Neural cell (in vitro differentiated cells): ENCODE results near the gene HVCN1. TPM values are rescaled to one million over a fixed set of nuclear protein-coding genes. Genes with fewer than 3 reads are reported as not detected.

Source experiments
- H2AFZ ChIP-seq: fragments of 200-600, 300-800 bp; sonication (generic), shearing (Covaris generic); 2 replicates; pipeline ENCODE4 v1.6.0; 2014; ENCODE audit warnings: low read depth, mild to moderate bottlenecking, antibody characterized with exemption, low read length, moderate library complexity
- H3F3A ChIP-seq: fragments of 200-600 bp; shearing (Covaris generic); 2 replicates; pipeline ENCODE4 v1.6.1; 2016; ENCODE audit warnings: mild to moderate bottlenecking, moderate library complexity, mixed read lengths, antibody characterized with exemption, low read length; ENCODE audit not compliant: insufficient read depth, poor library complexity, severe bottlenecking
- H3K27ac ChIP-seq: fragments of 200-600, 300-800 bp; sonication (generic), shearing (Covaris generic); 2 replicates; pipeline ENCODE4 v1.5.1; 2014; ENCODE audit warnings: mild to moderate bottlenecking, low read length, moderate library complexity
- H3K27me3 ChIP-seq: fragments of 300-800, 200-600 bp; sonication (generic), shearing (Covaris generic); 2 replicates; pipeline ENCODE4 v1.6.0; 2014; ENCODE audit warnings: mild to moderate bottlenecking, low read depth, low read length, moderate library complexity; ENCODE audit not compliant: insufficient read depth
- H3K36me3 ChIP-seq: fragments of 300-800, 200-600 bp; sonication (generic), shearing (Covaris generic); 2 replicates; pipeline ENCODE4 v1.5.1; 2014; ENCODE audit warnings: mild to moderate bottlenecking, antibody characterized with exemption, low read length, moderate library complexity; ENCODE audit not compliant: insufficient read depth
- H3K4me2 ChIP-seq: fragments of 300-800, 200-600 bp; sonication (generic), shearing (Covaris generic); 2 replicates; pipeline ENCODE4 v1.6.0; 2014; ENCODE audit warnings: mild to moderate bottlenecking, low read length
- H3K4me3 ChIP-seq: fragments of 300-800, 200-600 bp; sonication (generic), shearing (Covaris generic); 2 replicates; pipeline ENCODE4 v1.5.1; 2014; ENCODE audit warnings: mild to moderate bottlenecking, low read length, moderate library complexity
- H3K79me2 ChIP-seq: fragments of 200-600 bp; shearing (Covaris generic); replicated peaks from 2 replicates; pipeline ENCODE4 v1.6.0; 2014; ENCODE audit warnings: mild to moderate bottlenecking, low read length, moderate library complexity; ENCODE audit not compliant: insufficient read depth
- H3K9ac ChIP-seq: fragments of 300-800, 200-600 bp; sonication (generic), shearing (Covaris generic); 2 replicates; pipeline ENCODE4 v1.6.1; 2016; ENCODE audit warnings: mild to moderate bottlenecking, low read length, mixed read lengths
- H3K9me2 ChIP-seq: fragments of 200-600 bp; shearing (Covaris generic); 2 replicates; pipeline ENCODE4 v1.6.1; 2016; ENCODE audit warnings: mild to moderate bottlenecking, low read length, mixed read lengths; ENCODE audit not compliant: insufficient read depth
- H3K9me3 ChIP-seq: fragments of 200-600, 300-800 bp; sonication (generic), shearing (Covaris generic); 2 replicates; pipeline ENCODE4 v1.6.1; 2016; ENCODE audit warnings: mild to moderate bottlenecking, mixed run types, low read length, moderate library complexity, mixed read lengths
- H4K20me1 ChIP-seq: fragments of 200-600 bp; shearing (Covaris generic); 2 replicates; pipeline ENCODE4 v1.6.1; 2016; ENCODE audit warnings: mild to moderate bottlenecking, mixed run types; ENCODE audit not compliant: insufficient read depth
- CTCF ChIP-seq: fragments of 450-650 bp; IDR thresholded peaks from 2 replicates; pipeline ENCODE4 v1.5.1; 2014; ENCODE audit warnings: antibody characterized with exemption, mild to moderate bottlenecking, moderate library complexity; ENCODE audit not compliant: poor library complexity, severe bottlenecking
- EP300 ChIP-seq: fragments of 450-650 bp; conservative IDR thresholded peaks from 2 replicates; pipeline ENCODE4 v1.6.1; 2014; ENCODE audit warnings: antibody characterized with exemption, mild to moderate bottlenecking, moderate library complexity; ENCODE audit not compliant: poor library complexity, severe bottlenecking
- EZH2 ChIP-seq: fragments of 200-600, 300-800 bp; shearing (Covaris generic), sonication (generic); IDR thresholded peaks from 2 replicates; pipeline ENCODE4 v1.6.1; 2014; ENCODE audit warnings: antibody characterized with exemption, low read length, borderline replicate concordance, mild to moderate bottlenecking; ENCODE audit not compliant: insufficient read depth, poor library complexity, severe bottlenecking
- MXI1 ChIP-seq: fragments of 450-650 bp; conservative IDR thresholded peaks from 2 replicates; pipeline ENCODE4 v1.6.1; 2014; ENCODE audit warnings: antibody characterized with exemption, mild to moderate bottlenecking; ENCODE audit not compliant: poor library complexity, severe bottlenecking
- POLR2AphosphoS5 ChIP-seq: IDR thresholded peaks from 2 replicates; pipeline ENCODE4 v1.6.1; 2012
- RAD21 ChIP-seq: fragments of 450-650 bp; conservative IDR thresholded peaks from 2 replicates; pipeline ENCODE4 v1.6.1; 2014; ENCODE audit warnings: antibody characterized with exemption, mild to moderate bottlenecking, moderate library complexity
- REST ChIP-seq: IDR thresholded peaks from 2 replicates; pipeline ENCODE4 v1.6.1; 2012; ENCODE audit warnings: borderline replicate concordance
- SMC3 ChIP-seq: fragments of 450-650 bp; conservative IDR thresholded peaks from 2 replicates; pipeline ENCODE4 v1.6.1; 2014; ENCODE audit warnings: antibody characterized with exemption, mild to moderate bottlenecking, moderate library complexity; ENCODE audit not compliant: poor library complexity
- TAF1 ChIP-seq: IDR thresholded peaks from 2 replicates; pipeline ENCODE4 v1.6.1; 2012; ENCODE audit warnings: low read depth
- polyA plus RNA-seq: library from polyadenylated mRNA; depleted of rRNA; stranded (reverse); fragments of >200 nt; gene quantifications from 2 replicates; pipeline ENCODE4 v1.2.3, GENCODE V29; 2014

Gene HVCN1
- polyA plus RNA-seq, 1 donor from 2014 or later: not detected

GRCh38 chr12:110661337-110661972, 27.5 kb downstream of the HVCN1 start:
- no peaks in the 10 kb centered on the region for H3K36me3 ChIP-seq
- H3K27me3 ChIP-seq: no peaks in the 10 kb centered on the region
- H3F3A ChIP-seq: no peaks in the 10 kb centered on the region
- no peak overlapping the region for H3K27ac ChIP-seq
- no peaks in the 10 kb centered on the region for H4K20me1 ChIP-seq
- TF ChIP-seq MXI1 (no peak), SMC3 (no peak), CTCF (no peak), RAD21 (no peak), EP300 (no peak), POLR2AphosphoS5 (no peak), TAF1 (no peak), REST (no peak), EZH2 (no peak)
- H3K9me2 ChIP-seq: no peaks in the 10 kb centered on the region
- H3K4me3 ChIP-seq: no peak overlapping the region
- H3K9me3 ChIP-seq: no peaks in the 10 kb centered on the region
- no peaks in the 10 kb centered on the region for H3K79me2 ChIP-seq
- H2AFZ ChIP-seq: no peak overlapping the region
- no peak overlapping the region for H3K4me2 ChIP-seq
- no peak overlapping the region for H3K9ac ChIP-seq

- H3K79me2 ChIP-seq: no peaks in the 10 kb centered on the region
- H2AFZ ChIP-seq: no peak overlapping the region
- no peaks in the 10 kb centered on the region for H3K36me3 ChIP-seq
- H3K9me2 ChIP-seq: no peaks in the 10 kb centered on the region
- H3K4me2 ChIP-seq: no peak overlapping the region
- no peaks in the 10 kb centered on the region for H3F3A ChIP-seq
- H3K9me3 ChIP-seq: no peaks in the 10 kb centered on the region
- no peak overlapping the region for H3K4me3 ChIP-seq
- peak; percentile 97 for TF ChIP-seq POLR2AphosphoS5
- TF ChIP-seq EP300: no peak
- no peak overlapping the region for H3K9ac ChIP-seq
- no peaks in the 10 kb centered on the region for H4K20me1 ChIP-seq
- H3K27ac ChIP-seq: no peak overlapping the region
- H3K27me3 ChIP-seq: no peaks in the 10 kb centered on the region
Measured at GRCh38 chr12:110658878-110659277, 30.0 kb downstream of the HVCN1 start.
